PC-3 (cell line): ENCODE results near the gene MOB3A. TPM values are rescaled to one million over a fixed set of nuclear protein-coding genes. Genes with fewer than 3 reads are reported as not detected.

Source experiments
- ATAC-seq: fragments of 200-7000 bp; cut with Tn5 transposase; 2 replicates; pipeline ENCODE4 v1.9.1; 2020; ENCODE audit warnings: mild to moderate bottlenecking, moderate library complexity
- BruUV-seq: library from RNA; stranded (reverse); fragments of 400-500 nt; replicated peaks from 2 replicates; lab custom pipeline; 2021; lab: Mats Ljungman, UMichigan
- CTCF ChIA-PET: fragments of 300-600 bp; sonication (Branson Sonifier 250); formaldehyde crosslinking; loops from one replicate; lab custom pipeline; 2022; ENCODE audit warnings: antibody characterized with exemption; lab: Charles Lee
- POLR2A ChIA-PET: fragments of 300-600 bp; sonication (Branson Sonifier 250); formaldehyde crosslinking; loops from one replicate; lab custom pipeline; 2022; ENCODE audit warnings: antibody characterized with exemption; ENCODE audit not compliant: unreplicated experiment; lab: Charles Lee
- DNase-seq: peaks from one replicate; pipeline ENCODE4 v3.0.0-alpha.2; 2015
- H2AFZ ChIP-seq: fragments of 300-600 bp; sonication (generic); 2 replicates; pipeline ENCODE4 v1.6.0; 2016; ENCODE audit warnings: antibody characterized with exemption, low read length
- H3F3A ChIP-seq: fragments of 300-600 bp; sonication (generic); one replicate; pipeline ENCODE4 v1.6.0; 2017; ENCODE audit warnings: antibody characterized with exemption, low read length, control low read depth, mild to moderate bottlenecking; ENCODE audit not compliant: unreplicated experiment
- H3K27ac ChIP-seq: fragments of 300-600 bp; sonication (generic); 2 replicates; pipeline ENCODE4 v1.5.1; 2016; ENCODE audit warnings: mild to moderate bottlenecking, low read length
- H3K27me3 ChIP-seq: fragments of 300-600 bp; sonication (generic); 2 replicates; pipeline ENCODE4 v1.6.1; 2016; ENCODE audit warnings: low read length, mixed read lengths
- H3K36me3 ChIP-seq: fragments of 300-600 bp; sonication (generic); 2 replicates; pipeline ENCODE4 v1.6.1; 2016; ENCODE audit warnings: low read depth, mixed run types, low read length, mixed read lengths
- H3K4me1 ChIP-seq: fragments of 300-600 bp; sonication (generic); 2 replicates; pipeline ENCODE4 v1.5.1; 2016; ENCODE audit warnings: low read length; ENCODE audit not compliant: insufficient read depth
- H3K4me2 ChIP-seq: fragments of 300-600 bp; sonication (generic); 2 replicates; pipeline ENCODE4 v1.6.0; 2016; ENCODE audit warnings: low read length
- H3K4me3 ChIP-seq: fragments of 300-600 bp; sonication (generic); 2 replicates; pipeline ENCODE4 v1.5.1; 2016; ENCODE audit warnings: mild to moderate bottlenecking, low read length, mixed read lengths
- H3K79me2 ChIP-seq: fragments of 300-600 bp; sonication (generic); 2 replicates; pipeline ENCODE4 v1.6.1; 2017; ENCODE audit warnings: low read length, mixed read lengths
- H3K9ac ChIP-seq: fragments of 300-600 bp; sonication (generic); 2 replicates; pipeline ENCODE4 v1.6.0; 2016; ENCODE audit warnings: mild to moderate bottlenecking, low read length
- H3K9me2 ChIP-seq: fragments of 300-600 bp; sonication (generic); replicated peaks from 2 replicates; pipeline ENCODE4 v1.6.1; 2016; ENCODE audit warnings: mixed run types, low read length, mixed read lengths
- H3K9me3 ChIP-seq: fragments of 300-600 bp; sonication (generic); 2 replicates; pipeline ENCODE4 v1.6.1; 2016; ENCODE audit warnings: low read length, mixed read lengths
- H4K20me1 ChIP-seq: fragments of 300-600 bp; sonication (generic); 2 replicates; pipeline ENCODE4 v1.6.1; 2016; ENCODE audit warnings: low read length, mixed read lengths
- EZH2 ChIP-seq: fragments of 300-600 bp; sonication (generic); IDR thresholded peaks from one replicate; pipeline ENCODE4 v1.6.1; 2017; ENCODE audit warnings: antibody characterized with exemption, mild to moderate bottlenecking, low read length; ENCODE audit not compliant: unreplicated experiment
- EZH2phosphoT487 ChIP-seq: fragments of 300-600 bp; sonication (generic); IDR thresholded peaks from 2 replicates; pipeline ENCODE4 v1.6.1; 2018; ENCODE audit warnings: mild to moderate bottlenecking, antibody characterized with exemption, low read length, borderline replicate concordance
- intact Hi-C: fragments of 100-400 bp; cut with micrococcal nuclease; formaldehyde crosslinking; loops from 2 replicates; pipeline ENCODE4 v1.9.0; 2023
- total RNA-seq: library from RNA; depleted of rRNA; stranded (reverse); fragments of >200 nt; gene quantifications from 2 replicates; pipeline ENCODE4 v1.2.3, GENCODE V29; 2014
- TF ChIP-seq, protein P1 (sequence below): fragments of 300-600 bp; sonication (generic); conservative IDR thresholded peaks from 2 replicates; pipeline ENCODE4 v1.5.1; 2017; ENCODE audit warnings: antibody characterized with exemption, low read depth, mild to moderate bottlenecking, low read length

Gene MOB3A
- total RNA-seq, 1 experiment from 2014 or later = 15.1 TPM

DNA sequence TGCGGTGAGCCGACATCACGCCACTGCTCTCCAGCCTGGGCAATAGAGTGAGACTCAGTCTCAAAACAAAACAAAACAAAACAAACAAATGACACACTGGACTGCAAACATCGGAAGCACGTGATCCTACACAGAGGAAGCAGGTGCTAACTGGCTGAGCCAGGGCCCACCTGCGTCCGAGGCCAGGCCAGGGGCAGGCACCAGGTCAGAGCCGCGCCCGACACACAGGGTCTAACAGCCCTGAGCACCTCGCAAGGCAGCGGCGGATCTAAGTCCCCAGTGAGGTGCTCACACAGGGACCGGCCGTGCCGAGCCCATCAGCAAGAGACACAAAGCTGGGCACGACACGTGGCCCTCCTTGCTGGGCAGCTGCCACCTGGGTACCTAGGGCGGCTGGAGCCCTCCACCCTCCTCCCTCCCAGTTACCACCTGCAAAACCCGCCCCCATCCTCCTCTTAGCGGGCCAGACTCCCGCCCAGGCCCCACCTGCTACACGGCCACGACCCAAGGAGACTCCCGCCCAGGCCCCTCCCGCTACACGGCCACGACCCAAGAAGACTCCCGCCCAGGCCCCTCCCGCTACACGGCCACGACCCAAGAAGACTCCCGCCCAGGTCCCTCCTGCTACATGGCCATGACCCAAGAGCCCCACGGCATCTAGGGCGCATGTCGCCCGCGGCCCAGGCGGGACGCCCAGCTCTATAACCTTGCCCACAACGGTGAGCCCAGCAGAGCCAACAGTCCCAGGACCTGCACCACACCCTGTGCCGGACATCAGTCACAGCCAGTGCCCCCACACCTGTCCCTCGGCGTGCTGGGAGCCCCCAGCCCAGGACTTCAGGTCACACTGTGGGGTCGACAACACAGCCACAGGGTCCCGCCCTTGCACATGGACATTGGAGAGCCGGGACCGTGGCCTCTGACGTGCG is 39.6 kb upstream of the MOB3A start:
- POLR2A ChIA-PET = no interaction called here
- intact Hi-C loops = no loop called here
- BruUV-seq = no TSS peak

DNA sequence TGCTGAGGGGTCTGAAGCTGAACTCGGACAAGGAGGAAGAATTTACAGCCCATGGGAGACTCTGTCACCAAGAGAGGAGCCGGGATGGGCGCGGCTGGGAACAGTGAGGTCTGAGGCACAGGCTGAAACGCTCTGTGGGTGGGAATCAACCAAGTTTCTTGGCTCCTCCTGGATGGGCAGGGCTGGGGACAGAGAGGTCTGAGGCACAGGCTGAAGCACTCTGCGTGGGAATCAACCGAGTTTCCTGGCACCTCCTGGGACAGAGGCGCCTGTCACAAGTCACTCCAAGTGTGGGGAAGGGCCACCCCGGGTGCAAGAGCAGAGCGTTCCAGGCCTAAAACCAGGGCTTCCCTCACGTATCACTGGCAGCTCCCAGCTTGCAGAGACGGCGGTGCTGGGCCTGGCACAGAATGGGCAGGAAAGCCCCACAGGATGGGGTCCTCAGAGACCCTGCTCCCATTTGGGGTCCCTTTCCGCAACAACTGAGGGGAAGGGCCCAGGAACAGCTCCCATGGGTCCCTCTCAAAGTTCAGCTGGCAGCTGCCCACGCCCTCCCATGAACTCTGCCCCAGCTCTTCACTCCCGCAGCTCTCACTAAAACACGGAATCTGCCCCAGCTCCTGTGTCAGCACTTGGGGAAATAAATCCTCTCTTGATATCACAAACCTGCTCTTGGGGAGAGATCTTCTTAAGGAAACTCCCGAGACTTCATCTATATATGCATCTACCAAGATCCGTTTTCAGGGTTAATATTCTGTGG is 36.8 kb upstream of the MOB3A start:
- H3K9me3 ChIP-seq = no peaks in the 10 kb centered on the region
- H3K27ac ChIP-seq = no peak overlapping the region
- ATAC-seq (no peak), DNase-seq (no peak)
- H3K4me2 ChIP-seq = no peak overlapping the region
- ChIA-PET CTCF (no interaction called here), POLR2A (no interaction called here)
- no peaks in the 10 kb centered on the region for H3K9me2 ChIP-seq
- no peaks in the 10 kb centered on the region for H3K4me1 ChIP-seq
- no TSS peak for BruUV-seq
- H2AFZ ChIP-seq = no peak overlapping the region
- intact Hi-C loops = no loop called here
- H3K4me3 ChIP-seq = no peak overlapping the region
- no peaks in the 10 kb centered on the region for H3K79me2 ChIP-seq
- no peaks in the 10 kb centered on the region for H3K27me3 ChIP-seq
- H3K36me3 ChIP-seq = peaks cover 4% of the 10 kb centered on the region; the same call in 1 of the 2 replicates
- no peak overlapping the region for H3K9ac ChIP-seq
- no peaks in the 10 kb centered on the region for H3F3A ChIP-seq
- H4K20me1 ChIP-seq = no peaks in the 10 kb centered on the region
- TF ChIP-seq EZH2phosphoT487 (no peak), EZH2 (no peak)
- TF ChIP-seq, protein P1, sequence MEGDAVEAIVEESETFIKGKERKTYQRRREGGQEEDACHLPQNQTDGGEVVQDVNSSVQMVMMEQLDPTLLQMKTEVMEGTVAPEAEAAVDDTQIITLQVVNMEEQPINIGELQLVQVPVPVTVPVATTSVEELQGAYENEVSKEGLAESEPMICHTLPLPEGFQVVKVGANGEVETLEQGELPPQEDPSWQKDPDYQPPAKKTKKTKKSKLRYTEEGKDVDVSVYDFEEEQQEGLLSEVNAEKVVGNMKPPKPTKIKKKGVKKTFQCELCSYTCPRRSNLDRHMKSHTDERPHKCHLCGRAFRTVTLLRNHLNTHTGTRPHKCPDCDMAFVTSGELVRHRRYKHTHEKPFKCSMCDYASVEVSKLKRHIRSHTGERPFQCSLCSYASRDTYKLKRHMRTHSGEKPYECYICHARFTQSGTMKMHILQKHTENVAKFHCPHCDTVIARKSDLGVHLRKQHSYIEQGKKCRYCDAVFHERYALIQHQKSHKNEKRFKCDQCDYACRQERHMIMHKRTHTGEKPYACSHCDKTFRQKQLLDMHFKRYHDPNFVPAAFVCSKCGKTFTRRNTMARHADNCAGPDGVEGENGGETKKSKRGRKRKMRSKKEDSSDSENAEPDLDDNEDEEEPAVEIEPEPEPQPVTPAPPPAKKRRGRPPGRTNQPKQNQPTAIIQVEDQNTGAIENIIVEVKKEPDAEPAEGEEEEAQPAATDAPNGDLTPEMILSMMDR = no peak

More for the DNA sequence above, 39.6 kb upstream of the MOB3A start:
- CTCF ChIA-PET = no interaction called here
- Histone ChIP-seq H2AFZ (no peak overlapping the region), H3K27ac (no peak overlapping the region), H3K4me1 (no peaks in the 10 kb centered on the region), H3F3A (no peaks in the 10 kb centered on the region), H3K9ac (no peak overlapping the region), H3K9me2 (no peaks in the 10 kb centered on the region), H4K20me1 (no peaks in the 10 kb centered on the region), H3K36me3 (no peaks in the 10 kb centered on the region; the same call in 1 of the 2 replicates), H3K4me3 (no peak overlapping the region), H3K27me3 (no peaks in the 10 kb centered on the region), H3K9me3 (no peaks in the 10 kb centered on the region), H3K4me2 (no peak overlapping the region), H3K79me2 (peaks cover 19% of the 10 kb centered on the region)
- no peak for TF ChIP-seq EZH2
- TF ChIP-seq, protein P1 = no peak
- TF ChIP-seq EZH2phosphoT487 = no peak
- DNase-seq = no peak
- no peak; the same call in 1 of the 2 replicates for ATAC-seq
